Left ventricle myocardium inferior (tissue), 1 donor: Measurements from ENCODE around the gene TSEN2. TPM values are rescaled to one million over a fixed set of nuclear protein-coding genes. Genes with fewer than 3 reads are reported as not detected.
A peak's percentile ranks its signal among the peaks of the same experiment; 100 is the strongest.

Source experiments
- DNase-seq: peaks from one replicate; pipeline ENCODE4 v3.0.0-alpha.2; 2020
- H3K27ac ChIP-seq: fragments of 200-600 bp; replicated peaks from 2 replicates; pipeline ENCODE4 v1.8.0; 2021
- H3K27me3 ChIP-seq: fragments of 200-600 bp; 2 replicates; pipeline ENCODE4 v1.8.0; 2021; ENCODE audit warnings: low read depth
- H3K36me3 ChIP-seq: fragments of 200-600 bp; 2 replicates; pipeline ENCODE4 v1.8.0; 2021
- H3K4me1 ChIP-seq: fragments of 200-600 bp; 2 replicates; pipeline ENCODE4 v1.8.0; 2021
- H3K4me3 ChIP-seq: fragments of 200-600 bp; 2 replicates; pipeline ENCODE4 v1.8.0; 2021; ENCODE audit warnings: mild to moderate bottlenecking, moderate library complexity
- H3K9me3 ChIP-seq: fragments of 200-600 bp; replicated peaks from 2 replicates; pipeline ENCODE4 v1.8.0; 2021
- intact Hi-C: fragments of 100-400 bp; cut with micrococcal nuclease; formaldehyde crosslinking; loops from one replicate; pipeline ENCODE4 v1.11.0; 2022
- total RNA-seq: library from RNA; stranded (reverse); fragmentation: NEBNext Ultra II Directional; extraction: Animal tissue kit (Norgen Biotek cat#: 25700); gene quantifications from one replicate; pipeline ENCODE4 v1.2.1, GENCODE V29; 2021
- TF ChIP-seq, protein P1 (sequence below): fragments of 200-600 bp; IDR thresholded peaks from 2 replicates; pipeline ENCODE4 v1.8.0; 2021; ENCODE audit warnings: antibody characterized with exemption, mild to moderate bottlenecking, borderline replicate concordance
- donor health status: DM: no; HTN: yes; CAD: no; lungs with severe emphysema.

TSEN2 gene
- total RNA-seq, 1 donor from 2014 or later, result 22.5 TPM

DNA sequence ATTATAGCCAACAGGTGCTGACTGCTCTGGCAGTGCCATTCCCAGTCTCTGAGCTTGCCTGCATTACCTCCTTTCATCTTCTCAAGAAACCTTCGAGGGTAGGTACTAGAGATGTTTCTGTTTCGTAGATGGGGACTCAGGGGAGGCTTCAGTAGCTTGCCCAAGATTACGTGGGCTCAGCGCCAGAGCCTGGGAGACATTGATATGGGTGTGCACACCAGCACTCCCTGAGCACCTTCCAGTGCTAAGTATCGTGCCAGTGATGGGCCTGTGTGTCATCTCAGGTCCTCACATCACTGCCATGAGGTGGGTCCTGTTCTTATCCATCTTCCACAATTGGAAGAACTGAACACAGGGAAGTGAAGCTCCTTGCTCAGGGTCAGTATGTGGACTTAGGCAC, 15.2 kb downstream of the TSEN2 start:
- Histone ChIP-seq H3K9me3 (no peaks in the 10 kb centered on the region), H3K36me3 (peaks cover 77% of the 10 kb centered on the region), H3K4me1 (peaks cover 11% of the 10 kb centered on the region), H3K27me3 (no peaks in the 10 kb centered on the region), H3K4me3 (no peak overlapping the region), H3K27ac (no peak overlapping the region)
- TF ChIP-seq, protein P1, sequence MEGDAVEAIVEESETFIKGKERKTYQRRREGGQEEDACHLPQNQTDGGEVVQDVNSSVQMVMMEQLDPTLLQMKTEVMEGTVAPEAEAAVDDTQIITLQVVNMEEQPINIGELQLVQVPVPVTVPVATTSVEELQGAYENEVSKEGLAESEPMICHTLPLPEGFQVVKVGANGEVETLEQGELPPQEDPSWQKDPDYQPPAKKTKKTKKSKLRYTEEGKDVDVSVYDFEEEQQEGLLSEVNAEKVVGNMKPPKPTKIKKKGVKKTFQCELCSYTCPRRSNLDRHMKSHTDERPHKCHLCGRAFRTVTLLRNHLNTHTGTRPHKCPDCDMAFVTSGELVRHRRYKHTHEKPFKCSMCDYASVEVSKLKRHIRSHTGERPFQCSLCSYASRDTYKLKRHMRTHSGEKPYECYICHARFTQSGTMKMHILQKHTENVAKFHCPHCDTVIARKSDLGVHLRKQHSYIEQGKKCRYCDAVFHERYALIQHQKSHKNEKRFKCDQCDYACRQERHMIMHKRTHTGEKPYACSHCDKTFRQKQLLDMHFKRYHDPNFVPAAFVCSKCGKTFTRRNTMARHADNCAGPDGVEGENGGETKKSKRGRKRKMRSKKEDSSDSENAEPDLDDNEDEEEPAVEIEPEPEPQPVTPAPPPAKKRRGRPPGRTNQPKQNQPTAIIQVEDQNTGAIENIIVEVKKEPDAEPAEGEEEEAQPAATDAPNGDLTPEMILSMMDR, result no peak
- no peak for DNase-seq
- intact Hi-C loops, result no loop called here

DNA sequence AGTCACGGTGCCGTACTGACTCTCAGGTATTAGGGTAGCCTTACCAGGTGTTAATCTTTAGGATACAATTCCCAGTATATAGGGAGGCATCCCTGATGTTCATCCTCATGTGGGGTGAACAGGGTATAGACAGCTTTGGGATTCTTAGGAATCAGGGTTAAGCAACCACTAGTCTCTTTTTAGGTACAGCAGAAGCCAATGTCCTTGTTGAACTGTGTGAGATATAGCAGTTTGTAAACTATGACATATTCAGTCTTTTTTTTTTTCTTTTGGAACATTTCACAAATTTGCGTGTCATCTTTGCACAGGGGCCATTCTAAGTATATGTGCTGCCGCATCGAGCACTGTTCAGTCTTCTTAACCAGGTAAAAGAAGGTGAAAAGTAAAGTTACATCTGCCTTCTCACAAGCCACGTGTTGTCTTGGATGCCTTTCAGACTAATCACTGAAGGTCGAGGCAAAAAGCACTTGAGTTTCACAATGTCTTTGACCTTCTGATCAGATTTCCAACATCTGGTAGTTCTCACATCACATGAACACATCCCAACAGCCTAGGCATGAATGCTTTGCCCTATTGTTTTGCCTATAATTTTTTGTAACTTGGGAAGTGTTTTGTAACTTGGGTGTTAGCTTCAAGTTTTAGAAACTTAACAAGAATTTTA, 17.2 kb downstream of the TSEN2 start:
- no peaks in the 10 kb centered on the region for H3K9me3 ChIP-seq
- peak overlapping the region; percentile 9 for H3K27ac ChIP-seq
- no peaks in the 10 kb centered on the region for H3K27me3 ChIP-seq
- intact Hi-C loops, result no loop called here
- DNase-seq, result no peak
- TF ChIP-seq, protein P1, result no peak
- peaks cover 69% of the 10 kb centered on the region for H3K36me3 ChIP-seq
- H3K4me1 ChIP-seq, result peaks cover 11% of the 10 kb centered on the region
- H3K4me3 ChIP-seq, result no peak overlapping the region

DNA sequence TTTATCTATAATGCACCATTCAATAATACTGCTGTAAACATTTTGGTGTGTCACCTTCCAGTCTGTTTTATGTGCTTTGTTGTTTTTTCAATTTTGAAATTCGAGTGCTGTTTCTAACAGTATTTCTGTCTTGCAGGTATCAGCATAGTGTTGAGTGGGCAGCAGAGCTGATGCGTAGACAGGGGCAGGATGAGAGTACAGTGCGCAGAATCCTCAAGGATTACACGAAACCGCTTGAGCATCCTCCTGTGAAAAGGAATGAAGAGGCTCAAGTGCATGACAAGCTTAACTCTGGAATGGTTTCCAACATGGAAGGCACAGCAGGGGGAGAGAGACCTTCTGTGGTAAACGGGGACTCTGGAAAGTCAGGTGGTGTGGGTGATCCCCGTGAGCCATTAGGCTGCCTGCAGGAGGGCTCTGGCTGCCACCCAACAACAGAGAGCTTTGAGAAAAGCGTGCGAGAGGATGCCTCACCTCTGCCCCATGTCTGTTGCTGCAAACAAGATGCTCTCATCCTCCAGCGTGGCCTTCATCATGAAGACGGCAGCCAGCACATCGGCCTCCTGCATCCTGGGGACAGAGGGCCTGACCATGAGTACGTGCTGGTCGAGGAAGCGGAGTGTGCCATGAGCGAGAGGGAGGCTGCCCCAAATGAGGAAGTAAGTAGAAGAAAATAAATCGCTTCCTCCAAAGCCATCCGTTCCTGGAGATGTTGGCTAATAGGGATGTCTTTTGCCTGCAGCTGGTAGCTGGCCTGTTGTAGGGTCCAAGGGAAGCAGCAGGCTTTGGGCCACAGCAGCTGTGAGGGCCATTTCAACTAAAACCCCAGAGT, 19.1 kb downstream of the TSEN2 start:
- H3K4me1 ChIP-seq, result peaks cover 17% of the 10 kb centered on the region
- no peaks in the 10 kb centered on the region for H3K27me3 ChIP-seq
- DNase-seq, result no peak
- H3K4me3 ChIP-seq, result no peak overlapping the region
- H3K27ac ChIP-seq, result no peak overlapping the region
- intact Hi-C loops, result no loop called here
- no peaks in the 10 kb centered on the region for H3K9me3 ChIP-seq
- TF ChIP-seq, protein P1, result no peak
- peaks cover 58% of the 10 kb centered on the region for H3K36me3 ChIP-seq

DNA sequence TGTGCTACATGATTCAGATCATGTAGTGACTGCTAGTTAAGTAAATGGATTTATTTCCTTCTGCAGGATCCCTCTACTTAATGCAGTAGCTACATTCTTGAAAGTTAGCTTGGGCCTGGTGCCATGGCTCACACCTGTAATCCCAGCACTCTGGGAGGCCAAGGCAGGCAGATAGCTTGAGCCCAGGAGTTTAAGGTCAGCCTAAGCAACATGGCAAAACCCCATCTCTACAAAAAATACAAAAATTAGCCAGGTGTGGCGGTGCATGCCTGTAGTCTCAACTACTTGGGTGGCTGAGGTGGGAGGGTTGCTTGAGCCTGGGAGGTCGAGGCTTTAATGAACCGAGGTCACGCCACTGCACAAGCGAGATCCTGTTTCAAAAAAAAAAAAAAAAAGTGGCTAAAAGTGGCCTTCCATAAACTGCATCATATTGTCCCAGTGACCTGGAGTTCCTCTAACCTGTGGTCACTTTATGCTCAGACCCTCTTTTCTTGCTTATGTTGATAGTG, 22.0 kb downstream of the TSEN2 start:
- Histone ChIP-seq H3K4me3 (no peak overlapping the region), H3K27ac (no peak overlapping the region), H3K36me3 (peaks cover 42% of the 10 kb centered on the region), H3K9me3 (no peaks in the 10 kb centered on the region), H3K4me1 (peaks cover 17% of the 10 kb centered on the region), H3K27me3 (no peaks in the 10 kb centered on the region)
- no peak for DNase-seq
- intact Hi-C loops, result no loop called here
- TF ChIP-seq, protein P1, result no peak

DNA sequence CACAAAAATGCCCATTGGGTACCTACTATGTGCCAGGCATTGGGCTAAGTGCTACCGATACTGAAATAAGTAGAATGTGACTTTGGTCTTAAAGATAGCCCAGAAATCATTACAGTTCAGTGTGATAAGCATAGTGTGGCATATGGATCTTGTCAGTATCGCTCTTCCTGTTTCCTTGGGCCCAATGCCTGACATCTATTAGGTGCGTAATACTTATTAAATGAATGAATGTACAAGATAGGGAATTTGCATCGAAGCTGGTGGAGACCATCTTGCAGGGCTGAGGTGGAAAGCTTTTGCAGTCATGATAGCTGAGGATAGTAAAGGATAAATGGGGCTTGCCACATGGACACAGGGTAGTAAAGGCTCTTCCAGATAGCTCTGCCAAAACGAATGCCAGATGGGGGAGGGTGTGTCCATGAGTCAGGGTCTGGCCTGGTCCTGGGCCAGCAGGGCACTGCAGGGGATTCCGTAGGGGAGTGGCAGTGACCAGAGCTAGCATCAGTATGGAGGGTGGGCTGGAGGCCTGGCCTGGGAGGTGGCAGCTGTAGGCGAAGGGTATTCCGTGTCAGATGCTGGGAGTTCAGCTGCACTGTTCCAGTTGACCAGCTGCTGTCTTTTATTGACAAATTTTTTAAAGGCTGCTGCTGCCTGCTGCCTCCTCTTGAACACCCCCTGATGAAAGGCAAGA, 23.5 kb downstream of the TSEN2 start:
- TF ChIP-seq, protein P1, result no peak
- Histone ChIP-seq H3K4me1 (peaks cover 12% of the 10 kb centered on the region), H3K27ac (peak overlapping the region; percentile 24), H3K36me3 (peaks cover 42% of the 10 kb centered on the region), H3K4me3 (no peak overlapping the region), H3K9me3 (no peaks in the 10 kb centered on the region), H3K27me3 (no peaks in the 10 kb centered on the region)
- intact Hi-C loops, result no loop called here
- no peak for DNase-seq
